Endothelial cell of umbilical vein (primary cell): Measurements from ENCODE around the gene RETSAT. TPM values are rescaled to one million over a fixed set of nuclear protein-coding genes. Genes with fewer than 3 reads are reported as not detected.

Source experiments
- BruUV-seq: library from RNA; stranded (reverse); fragments of 400-500 nt; replicated peaks from 2 replicates; lab custom pipeline; 2021; lab: Mats Ljungman, UMichigan
- CTCF ChIA-PET: fragments of 300-600, 350-600 bp; sonication (Branson Sonifier 250); formaldehyde crosslinking; loops from one replicate; lab custom pipeline; 2021; ENCODE audit warnings: antibody characterized with exemption, inconsistent platforms; lab: Charles Lee
- POLR2A ChIA-PET: fragments of 300-600, 350-600 bp; sonication (Branson Sonifier 250); formaldehyde crosslinking; loops from one replicate; lab custom pipeline; 2021; ENCODE audit warnings: antibody characterized with exemption, inconsistent platforms; lab: Charles Lee
- DNase-seq: peaks from one replicate; pipeline ENCODE4 v3.0.0-alpha.2; 2011; ENCODE audit warnings: low read depth, low spot score
- FAIRE-seq: peaks from 2 replicates; lab custom pipeline; 2011; peaks lifted over from hg19 to GRCh38; lab: Jason Lieb, UNC
- H2AFZ ChIP-seq: 2 replicates; pipeline ENCODE4 v1.6.0; 2012; ENCODE audit warnings: low read depth, low read length, control low read depth, inconsistent platforms
- H3K27ac ChIP-seq: 2 replicates; pipeline ENCODE4 v1.5.1; 2011; ENCODE audit warnings: low read depth, mild to moderate bottlenecking, control low read depth, low read length, moderate library complexity; ENCODE audit not compliant: insufficient read depth
- H3K27me3 ChIP-seq, 2 experiments: 2 replicates each; pipeline versions ENCODE4 v1.6.0 to v1.6.1; 2011; ENCODE audit warnings: low read length in 2 of 2, mixed read lengths in 1 of 2; ENCODE audit not compliant: control insufficient read depth in 2 of 2, insufficient read depth in 2 of 2
- H3K36me3 ChIP-seq, 2 experiments: 2 replicates in 1 of 2; 3 replicates in 1 of 2; pipeline ENCODE4 v1.5.1; 2011; ENCODE audit warnings: low read length in 2 of 2, mild to moderate bottlenecking in 1 of 2, moderate library complexity in 1 of 2; ENCODE audit not compliant: control insufficient read depth in 2 of 2, insufficient read depth in 2 of 2; ENCODE audit errors: extremely low read depth in 1 of 2
- H3K4me1 ChIP-seq: 3 replicates; pipeline ENCODE4 v1.5.1; 2011; ENCODE audit warnings: mild to moderate bottlenecking, low read length; ENCODE audit not compliant: control insufficient read depth, insufficient read depth; ENCODE audit errors: extremely low read depth
- H3K4me2 ChIP-seq: 2 replicates; pipeline ENCODE4 v1.6.1; 2011; ENCODE audit warnings: low read length, control low read depth, mixed read lengths; ENCODE audit not compliant: insufficient read depth
- H3K4me3 ChIP-seq, 3 experiments: fragments of 200-600 bp in 1 of 3; sonication (generic), shearing (Covaris generic) in 1 of 3; replicated peaks in 1 of 3; 2 replicates each; pipeline ENCODE4 v1.5.1; 2011 to 2016; ENCODE audit warnings: control low read depth in 3 of 3, low read length in 3 of 3, mild to moderate bottlenecking in 2 of 3, inconsistent platforms in 1 of 3, low read depth in 1 of 3, moderate library complexity in 1 of 3; ENCODE audit not compliant: insufficient read depth in 1 of 3
- H3K79me2 ChIP-seq: 2 replicates; pipeline ENCODE4 v1.6.0; 2012; ENCODE audit warnings: low read length, inconsistent platforms; ENCODE audit not compliant: control insufficient read depth, insufficient read depth
- H3K9ac ChIP-seq: replicated peaks from 2 replicates; pipeline ENCODE3; 2011; ENCODE audit warnings: low read length, control low read depth; ENCODE audit not compliant: insufficient read depth; ENCODE audit errors: extremely low read depth
- H3K9me1 ChIP-seq: replicated peaks from 3 replicates; pipeline ENCODE4 v1.6.0; 2011; ENCODE audit warnings: mild to moderate bottlenecking, low read length; ENCODE audit not compliant: control insufficient read depth, insufficient read depth; ENCODE audit errors: extremely low read depth
- H3K9me3 ChIP-seq: replicated peaks from 2 replicates; pipeline ENCODE4 v1.5.1; 2012; ENCODE audit warnings: low read length, inconsistent platforms; ENCODE audit not compliant: control insufficient read depth, insufficient read depth
- H4K20me1 ChIP-seq: replicated peaks from 2 replicates; pipeline ENCODE3; 2011; ENCODE audit warnings: mild to moderate bottlenecking, low read length; ENCODE audit not compliant: control insufficient read depth, insufficient read depth; ENCODE audit errors: extremely low read depth
- CTCF ChIP-seq, 2 donors: IDR thresholded peaks; 1 replicate in 1 of 2; 2 replicates in 1 of 2; pipeline ENCODE4 v1.5.1; 2011; ENCODE audit warnings: low read length in 2 of 2, mild to moderate bottlenecking in 2 of 2, moderate library complexity in 2 of 2, control low read depth in 1 of 2, inconsistent platforms in 1 of 2, low read depth in 1 of 2; ENCODE audit not compliant: insufficient read depth in 1 of 2; ENCODE audit errors: extremely low read depth in 1 of 2
- JUN ChIP-seq: IDR thresholded peaks from 2 replicates; pipeline ENCODE4 v1.6.1; 2011; ENCODE audit warnings: borderline replicate concordance, low read depth; ENCODE audit not compliant: insufficient read length, insufficient read depth
- MYC ChIP-seq: IDR thresholded peaks from one replicate; pipeline ENCODE4 v1.6.1; 2011; ENCODE audit warnings: mild to moderate bottlenecking, low read depth, low read length
- POLR2A ChIP-seq: IDR thresholded peaks from 2 replicates; pipeline ENCODE4 v1.6.1; 2012; ENCODE audit warnings: low read depth, mild to moderate bottlenecking, control low read depth, low read length
- dilution Hi-C: fragments of 300-500 bp; cut with MboI; formaldehyde crosslinking; loops from one replicate; pipeline ENCODE4 v1.15.0; 2019; ENCODE audit warnings: low sequenced_read_pairs; ENCODE audit not compliant: extremely low pct_ligation_motif_present
- intact Hi-C: fragments of 100-400 bp; cut with micrococcal nuclease; formaldehyde crosslinking; loops from one replicate; pipeline ENCODE4 v1.10.0; 2022
- polyA plus RNA-seq, 4 experiments: library from polyadenylated mRNA; depleted of rRNA in 3 of 4; stranded (reverse) in 3 of 4; unstranded in 1 of 4; fragments of >200 nt; gene quantifications; 2 replicates each; pipeline versions ENCODE4 v1.2.1 to v1.2.3, GENCODE V29; 2011 to 2012; ENCODE audit warnings: missing spikeins in 1 of 4
- total RNA-seq: library from RNA; stranded (reverse); gene quantifications from 2 replicates; pipeline ENCODE4 v1.2.3, GENCODE V29; 2021

RETSAT gene
- total and polyA plus RNA-seq, 2 donors (not counting 3 experiments of a cell fraction or from before 2014, with no cell fraction given) = 43.8 to 59.1 TPM

- H3K9me3 ChIP-seq = no peaks in the 10 kb centered on the region
- no peak overlapping the region for H3K27ac ChIP-seq
- intact Hi-C loops = no loop called here
- H3K4me1 ChIP-seq = no peaks in the 10 kb centered on the region
- no peak overlapping the region for H3K4me3 ChIP-seq
- no peaks in the 10 kb centered on the region for H3K9me1 ChIP-seq
- dilution Hi-C loops = no loop called here
- FAIRE-seq (no peak), DNase-seq (no peak)
- POLR2A ChIA-PET = interaction anchor here (0.6 kb wide), 1 partner anchor 23 kb away, joined by 6 read pairs; no protein-coding TSS in a partner anchor
- no TSS peak for BruUV-seq
- no peaks in the 10 kb centered on the region for H4K20me1 ChIP-seq
- peaks cover 0 to 2% of the 10 kb centered on the region in 2 experiments for H3K36me3 ChIP-seq
- H3K27me3 ChIP-seq = no peaks in the 10 kb centered on the region
- H2AFZ ChIP-seq = no peak overlapping the region
- TF ChIP-seq JUN = no peak
- H3K79me2 ChIP-seq = no peaks in the 10 kb centered on the region
- no peak overlapping the region for H3K9ac ChIP-seq
- CTCF ChIA-PET = no interaction called here
- H3K4me2 ChIP-seq = no peak overlapping the region
Observed at GRCh38 chr2:85377083-85377482, 22.8 kb upstream of the RETSAT start.

- Histone ChIP-seq H3K27ac (no peak overlapping the region), H4K20me1 (no peaks in the 10 kb centered on the region), H3K9ac (no peak overlapping the region), H2AFZ (no peak overlapping the region), H3K27me3 (no peaks in the 10 kb centered on the region), H3K4me1 (no peaks in the 10 kb centered on the region), H3K9me3 (no peaks in the 10 kb centered on the region), H3K4me2 (no peak overlapping the region), H3K4me3 (no peak overlapping the region), H3K36me3 (peaks cover 0 to 2% of the 10 kb centered on the region in 2 experiments), H3K9me1 (no peaks in the 10 kb centered on the region), H3K79me2 (no peaks in the 10 kb centered on the region)
- dilution Hi-C loops = no loop called here
- no peak for DNase-seq
- FAIRE-seq = no peak
- CTCF ChIA-PET = no interaction called here
- TF ChIP-seq POLR2A (no peak), MYC (no peak), CTCF (IDR thresholded peaks at IDR 0.05; ENCODE audit: extremely low read depth in 1 of 2, insufficient read depth in 1 of 2, low read depth in 1 of 2, low read length in 2 of 2) (no peak)
- POLR2A ChIA-PET = interaction anchor here (0.6 kb wide), 1 partner anchor 23 kb away, joined by 6 read pairs; no protein-coding TSS in a partner anchor
- no TSS peak for BruUV-seq
- intact Hi-C loops = no loop called here
Observed at GRCh38 chr2:85376291-85377065, 22.1 kb upstream of the RETSAT start.
